NCI-H1436 (cell line): ENCODE data around the gene ANGPTL4.
"Not testable (repeated sequence)": the region's sequence is repeated elsewhere in the genome, so short reads cannot be mapped to it uniquely, and the experiment has no call there.

ENCODE experiments used
- DNase-seq: peaks from one replicate; lab custom pipeline; 2025; lab: John Stamatoyannopoulos, UW

The ANGPTL4 gene

DNA sequence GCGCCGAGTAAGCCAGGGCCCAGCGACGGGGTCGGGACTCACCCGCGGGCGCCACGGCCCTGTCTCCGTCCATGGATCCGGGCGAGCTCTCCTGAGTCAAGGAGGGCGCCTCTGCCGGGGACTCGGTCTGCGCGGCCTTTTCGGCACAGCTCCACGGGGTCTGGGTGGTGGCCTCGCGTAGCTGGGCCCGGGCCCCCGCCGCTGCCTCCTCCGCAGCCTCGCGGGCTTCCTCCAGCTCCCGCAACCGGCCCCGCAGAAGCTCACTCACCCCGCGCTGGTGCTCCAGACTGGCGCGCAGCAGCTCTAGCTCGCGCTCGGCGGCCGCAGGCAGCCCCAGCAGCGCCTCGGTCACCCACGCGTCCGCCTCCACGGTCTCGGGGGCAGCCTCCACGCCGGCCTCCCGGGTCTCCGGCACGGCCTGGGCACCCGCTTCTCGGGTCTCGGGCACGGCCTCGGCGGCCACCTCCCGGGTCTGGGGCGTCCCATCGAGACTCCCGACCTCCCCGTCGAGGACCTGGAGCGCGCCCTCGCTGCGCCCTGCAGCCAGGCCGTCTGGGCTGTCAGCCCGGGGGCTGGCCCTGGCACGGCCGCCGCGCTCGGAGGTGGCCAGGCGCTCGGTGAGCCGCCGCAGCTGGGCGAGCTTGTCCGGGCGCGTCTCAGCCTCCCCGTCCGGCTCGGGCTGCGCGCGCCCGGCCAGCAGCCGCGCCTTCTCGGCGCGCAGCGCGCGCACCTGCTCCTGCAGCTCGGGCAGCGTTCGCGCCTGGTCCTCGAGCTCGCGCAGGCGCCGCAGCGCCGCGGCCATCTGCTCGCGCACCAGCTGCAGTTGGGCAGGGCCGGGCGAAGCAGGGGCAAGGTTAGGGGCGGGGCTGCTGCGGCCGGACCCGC, 29.3 kb upstream of the ANGPTL4 start:
- no peak for DNase-seq

- DNase-seq: peak; percentile 41
These were observed 28.4 kb upstream of the ANGPTL4 start for GRCh38 chr19:8335343-8336071.

GRCh38 chr19:8336072-8336569, 27.8 kb upstream of the ANGPTL4 start:
- no peak for DNase-seq

DNA sequence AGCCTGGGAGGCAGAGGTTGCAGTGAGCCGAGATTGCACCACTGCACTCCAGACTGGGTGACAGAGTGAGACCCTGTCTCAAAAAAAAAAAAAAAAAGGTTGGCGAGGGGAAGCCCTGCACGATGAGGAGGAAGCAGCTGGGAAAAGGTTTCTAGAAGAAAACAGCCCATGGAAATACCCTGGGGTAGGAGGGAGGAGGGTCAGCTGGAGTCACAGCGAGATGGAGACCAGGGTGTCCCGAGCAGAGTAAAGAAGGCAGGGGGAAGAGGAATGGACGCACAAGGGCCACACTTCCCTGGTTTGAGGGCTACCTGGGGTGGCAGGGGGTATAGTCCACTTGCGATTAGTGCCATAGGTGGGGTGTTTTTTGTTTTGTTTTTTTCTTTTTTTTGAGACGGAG, 27.3 kb upstream of the ANGPTL4 start:
- DNase-seq: no peak

DNA sequence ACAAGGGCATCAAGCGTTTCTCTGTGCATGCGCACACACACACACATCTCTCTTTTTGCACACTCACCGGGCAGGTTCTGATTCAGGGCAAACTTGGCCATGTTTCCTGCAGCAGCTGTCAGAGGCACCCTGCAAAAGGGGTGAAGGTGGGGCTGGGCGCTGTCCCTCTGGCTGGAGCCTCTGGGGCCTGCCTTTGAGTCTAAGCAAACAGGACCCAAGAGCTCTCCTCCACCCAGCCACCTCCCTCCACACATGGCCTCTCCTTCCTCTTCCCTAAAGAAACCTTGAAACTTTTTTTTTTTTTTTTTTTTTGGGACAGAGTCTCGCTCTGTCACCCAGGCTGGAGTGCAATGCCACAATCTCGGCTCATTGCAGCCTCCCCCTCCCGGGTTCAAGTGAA, 26.2 kb upstream of the ANGPTL4 start:
- no peak for DNase-seq

DNA sequence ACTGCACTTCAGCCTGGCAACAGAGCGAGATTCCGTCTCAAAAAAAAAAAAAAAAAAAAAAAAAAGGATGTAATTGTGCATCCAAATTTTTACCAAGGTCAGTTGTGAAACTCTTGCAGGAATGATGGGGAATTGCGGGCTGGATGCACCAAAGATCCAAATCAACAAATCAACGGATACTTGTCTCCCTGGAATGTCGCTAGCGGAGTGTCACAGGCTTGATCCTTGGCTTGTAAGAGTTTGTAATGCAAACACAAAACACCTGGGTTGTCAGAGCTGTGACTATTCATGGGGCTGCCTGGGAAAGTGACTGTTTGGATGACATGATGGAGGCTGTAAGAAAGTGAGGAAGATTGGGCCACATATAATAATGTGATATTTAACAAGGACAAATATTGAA, 25.1 kb upstream of the ANGPTL4 start:
- DNase-seq: no peak

- DNase-seq: no peak
These were observed 23.4 kb upstream of the ANGPTL4 start for GRCh38 chr19:8340341-8341096.

GRCh38 chr19:8341504-8341903, 22.5 kb upstream of the ANGPTL4 start:
- DNase-seq: not testable (repeated sequence)

DNA sequence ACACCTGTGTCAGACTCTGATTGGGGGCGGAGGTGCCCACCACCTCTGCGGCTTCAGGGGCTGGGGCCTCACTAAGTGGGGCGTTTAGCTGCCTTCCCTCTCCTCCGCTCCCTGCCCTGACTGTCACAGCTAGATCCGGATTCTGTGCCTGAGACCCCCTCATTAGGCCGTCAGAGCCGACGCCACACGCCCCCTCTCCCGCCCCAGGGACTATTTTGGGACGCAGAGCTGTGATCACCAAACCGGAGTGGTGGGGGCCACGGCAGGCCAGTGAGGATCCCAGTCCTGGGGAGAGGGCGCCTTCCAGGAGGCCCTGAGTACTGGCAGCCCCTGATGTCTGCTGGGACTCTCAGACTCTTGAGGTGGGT, 21.7 kb upstream of the ANGPTL4 start:
- no peak for DNase-seq

- peak; percentile 82 for DNase-seq
These were observed 21.1 kb upstream of the ANGPTL4 start, which contains the start of gene KANK3 for GRCh38 chr19:8342684-8343482. TSS of gene KANK3 (minus strand) at chr19:8343262. CDS start at chr19:8337828, 5,434 bp downstream.

DNA sequence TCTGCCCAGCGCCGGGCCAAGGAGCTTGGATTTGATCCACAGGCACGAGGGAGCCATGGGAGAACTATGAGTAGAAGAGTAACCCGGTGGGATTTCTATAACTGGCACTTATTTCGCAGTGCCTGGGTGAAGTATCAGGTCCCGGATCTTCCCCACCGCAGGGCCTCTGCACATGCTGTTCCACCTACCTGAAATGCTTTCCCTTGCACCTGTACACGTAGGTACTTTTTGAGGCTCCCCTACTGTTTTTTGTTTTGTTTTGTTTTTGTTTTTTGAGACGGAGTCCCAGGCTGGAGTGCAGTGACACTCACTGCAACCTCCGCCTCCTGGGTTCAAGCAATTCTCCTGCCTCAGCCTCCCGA, 20.5 kb upstream of the ANGPTL4 start:
- no peak for DNase-seq

DNA sequence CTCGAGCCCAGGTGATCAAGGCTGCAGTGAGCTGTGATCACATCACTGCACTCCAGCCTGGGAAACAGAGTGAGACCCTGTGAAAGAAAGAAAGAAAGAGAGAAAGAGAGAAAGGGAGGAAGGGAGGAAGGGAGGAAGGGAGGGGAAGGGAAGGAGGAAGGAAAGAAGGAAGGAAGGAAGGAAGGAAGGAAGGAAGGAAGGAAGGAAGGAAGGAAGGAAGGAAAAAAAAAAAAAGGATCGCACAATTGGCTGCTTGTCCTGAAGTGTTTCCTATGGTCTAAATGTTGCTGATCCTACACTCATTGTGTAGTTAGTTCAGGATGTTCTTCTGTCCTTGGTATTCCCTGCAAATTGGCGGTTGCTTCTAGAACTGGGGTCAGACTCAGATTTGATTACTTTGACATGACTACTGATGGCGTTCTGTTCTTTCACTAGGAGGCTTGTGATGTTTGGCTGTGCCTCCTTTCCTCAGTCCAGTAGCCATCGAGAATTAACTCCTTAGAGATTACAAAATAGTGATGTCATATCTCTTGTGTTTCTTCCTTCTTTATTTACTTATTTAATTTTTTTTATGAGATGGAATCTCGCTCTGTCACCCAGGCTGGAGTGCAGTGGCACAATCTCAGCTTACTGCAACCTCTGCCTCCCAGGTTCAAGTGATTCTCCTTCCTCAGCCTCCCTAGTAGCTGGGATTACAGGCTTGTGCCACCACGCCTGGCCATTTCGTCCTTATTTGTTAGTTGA, 14.2 kb upstream of the ANGPTL4 start:
- not testable (repeated sequence) for DNase-seq

- no peak for DNase-seq
These were observed 11.7 kb upstream of the ANGPTL4 start for GRCh38 chr19:8352134-8352827.

DNA sequence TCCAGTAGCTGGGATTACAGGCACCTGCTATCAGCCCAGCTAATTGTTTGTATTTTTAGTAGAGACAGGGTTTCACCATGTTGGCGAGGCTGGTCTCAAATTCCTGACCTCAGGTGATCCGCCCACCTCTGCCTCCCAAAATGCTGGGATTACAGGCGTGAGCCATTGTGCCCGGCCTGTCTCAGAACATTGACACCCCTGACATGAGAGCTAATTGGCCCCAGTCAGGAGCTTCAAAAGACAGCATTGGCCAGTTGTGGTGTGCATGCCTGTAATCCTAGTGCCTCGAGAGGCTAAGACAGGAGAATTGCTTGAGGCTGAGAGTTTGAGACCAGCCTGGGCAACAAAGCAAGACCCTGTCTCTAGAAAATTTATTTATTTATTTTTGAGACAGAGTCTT, 11.1 kb upstream of the ANGPTL4 start:
- not testable (repeated sequence) for DNase-seq

GRCh38 chr19:8355631-8356402, 8.1 kb upstream of the ANGPTL4 start:
- no peak for DNase-seq

- no peak for DNase-seq
These were observed 6.9 kb upstream of the ANGPTL4 start for GRCh38 chr19:8357007-8357521.

GRCh38 chr19:8358948-8359347, 5.0 kb upstream of the ANGPTL4 start:
- DNase-seq: no peak

DNA sequence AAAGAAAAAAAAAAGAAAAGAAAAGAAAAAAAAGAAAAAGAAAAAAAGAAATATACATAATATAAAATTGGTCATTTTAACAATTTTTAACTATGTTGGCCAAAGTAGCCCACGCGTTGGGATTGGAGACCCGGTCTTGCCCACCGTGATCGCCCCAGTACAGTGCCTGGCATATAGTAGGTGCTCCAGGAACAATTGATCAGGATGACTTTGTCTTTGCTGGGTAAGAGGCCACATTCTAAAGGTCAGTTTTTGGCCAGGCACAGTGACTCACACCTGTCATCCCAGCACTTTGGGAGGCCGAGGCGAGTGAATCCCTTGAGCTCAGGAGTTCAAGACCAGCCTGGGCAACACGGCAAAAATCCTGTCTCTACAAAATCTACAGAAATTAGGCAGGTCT, 3.8 kb upstream of the ANGPTL4 start:
- no peak for DNase-seq
